Measurements from ENCODE around the gene MB21D2.
A peak's percentile ranks its signal among the peaks of the same experiment; 100 is the strongest.

Gene MB21D2

GRCh38 chr3:192889679-192890078 is 28.0 kb downstream of the MB21D2 start:
- no peak for DNase-seq

- DNase-seq = no peak
Observed at GRCh38 chr3:192888190-192888589, 29.5 kb downstream of the MB21D2 start.

- no peak for DNase-seq
Observed at GRCh38 chr3:192887701-192888100, 30.0 kb downstream of the MB21D2 start.

GRCh38 chr3:192887047-192887446 is 30.6 kb downstream of the MB21D2 start:
- DNase-seq = no peak

- DNase-seq = no peak
Observed at GRCh38 chr3:192884777-192885773, 32.6 kb downstream of the MB21D2 start.

GRCh38 chr3:192883512-192883911 is 34.1 kb downstream of the MB21D2 start:
- DNase-seq = no peak

- no peak for DNase-seq
Observed at GRCh38 chr3:192881159-192881786, 36.4 kb downstream of the MB21D2 start.

- no peak for DNase-seq
Observed at GRCh38 chr3:192880313-192880712, 37.3 kb downstream of the MB21D2 start.

GRCh38 chr3:192879346-192880031 is 38.2 kb downstream of the MB21D2 start:
- no peak for DNase-seq

GRCh38 chr3:192875971-192876565 is 41.6 kb downstream of the MB21D2 start:
- peak; percentile 9 for DNase-seq

- no peak for DNase-seq
Observed at GRCh38 chr3:192870822-192871221, 46.8 kb downstream of the MB21D2 start.

- no peak for DNase-seq
Observed at GRCh38 chr3:192869131-192870031, 48.3 kb downstream of the MB21D2 start.

- DNase-seq = no peak
Observed at GRCh38 chr3:192867645-192868044, 50.0 kb downstream of the MB21D2 start.

GRCh38 chr3:192866804-192867203 is 50.9 kb downstream of the MB21D2 start:
- no peak for DNase-seq

- no peak for DNase-seq
Observed at GRCh38 chr3:192864941-192865340, 52.7 kb downstream of the MB21D2 start.

GRCh38 chr3:192863091-192863420 is 54.6 kb downstream of the MB21D2 start:
- DNase-seq = no peak

- DNase-seq = no peak
Observed at GRCh38 chr3:192862408-192863090, 55.1 kb downstream of the MB21D2 start.

GRCh38 chr3:192861972-192862371 is 55.7 kb downstream of the MB21D2 start:
- no peak for DNase-seq

GRCh38 chr3:192860454-192860853 is 57.2 kb downstream of the MB21D2 start:
- DNase-seq = no peak

GRCh38 chr3:192858849-192859585 is 58.6 kb downstream of the MB21D2 start:
- no peak for DNase-seq

- DNase-seq = no peak
Observed at GRCh38 chr3:192857260-192857661, 60.4 kb downstream of the MB21D2 start.
